HEK293 (cell line): ENCODE data around the gene MAPKAPK3.
"Not testable (repeated sequence)": the region's sequence is repeated elsewhere in the genome, so short reads cannot be mapped to it uniquely, and the experiment has no call there.

ENCODE experiments used
- CTCF ChIP-seq: fragments of 450-650 bp; formaldehyde crosslinking; IDR thresholded peaks from 2 replicates; pipeline ENCODE4 v1.5.1; 2016; ENCODE audit warnings: missing biosample characterization, missing genetic modification characterization
- TCF7L2 ChIP-seq: IDR thresholded peaks from 2 replicates; pipeline ENCODE4 v1.6.1; 2011; ENCODE audit warnings: low read depth, mild to moderate bottlenecking, inconsistent platforms, low read length, moderate library complexity, borderline replicate concordance
- ZBTB1 ChIP-seq: fragments of 450-650 bp; formaldehyde crosslinking; IDR thresholded peaks from 2 replicates; pipeline ENCODE4 v1.5.1; 2016; ENCODE audit warnings: missing biosample characterization, missing genetic modification characterization
- ZNF121 ChIP-seq: fragments of 450-650 bp; formaldehyde crosslinking; IDR thresholded peaks from 2 replicates; pipeline ENCODE4 v1.5.1; 2016; ENCODE audit warnings: missing biosample characterization, missing genetic modification characterization
- ZNF132 ChIP-seq: fragments of 450-650 bp; formaldehyde crosslinking; IDR thresholded peaks from 2 replicates; pipeline ENCODE4 v1.5.1; 2017; ENCODE audit warnings: missing biosample characterization, missing genetic modification characterization, borderline replicate concordance
- ZNF169 ChIP-seq: fragments of 450-650 bp; formaldehyde crosslinking; IDR thresholded peaks from 2 replicates; pipeline ENCODE4 v1.5.1; 2016; ENCODE audit warnings: missing biosample characterization, missing genetic modification characterization
- ZNF549 ChIP-seq: fragments of 450-650 bp; IDR thresholded peaks from 2 replicates; pipeline ENCODE4 v1.5.1; 2018; ENCODE audit warnings: missing biosample characterization, missing genetic modification characterization, mild to moderate bottlenecking, inconsistent platforms, moderate library complexity
- ZNF558 ChIP-seq: fragments of 450-650 bp; formaldehyde crosslinking; IDR thresholded peaks from 2 replicates; pipeline ENCODE4 v1.5.1; 2016; ENCODE audit warnings: missing biosample characterization, missing genetic modification characterization
- ZNF639 ChIP-seq: fragments of 450-650 bp; formaldehyde crosslinking; IDR thresholded peaks from 2 replicates; pipeline ENCODE4 v1.5.1; 2016; ENCODE audit warnings: missing biosample characterization, missing genetic modification characterization
- ZNF701 ChIP-seq: fragments of 450-650 bp; formaldehyde crosslinking; IDR thresholded peaks from 2 replicates; pipeline ENCODE4 v1.5.1; 2016; ENCODE audit warnings: missing biosample characterization, missing genetic modification characterization
- ZNF843 ChIP-seq: fragments of 450-650 bp; formaldehyde crosslinking; IDR thresholded peaks from 2 replicates; pipeline ENCODE4 v1.5.1; 2016; ENCODE audit warnings: missing biosample characterization, missing genetic modification characterization
- ZSCAN23 ChIP-seq: fragments of 450-650 bp; formaldehyde crosslinking; IDR thresholded peaks from 2 replicates; pipeline ENCODE4 v1.5.1; 2016; ENCODE audit warnings: missing biosample characterization, missing genetic modification characterization
- TF ChIP-seq, protein P1 (sequence below): fragments of 450-650 bp; formaldehyde crosslinking; IDR thresholded peaks from 2 replicates; pipeline ENCODE4 v1.5.1; 2016; ENCODE audit warnings: missing biosample characterization, missing genetic modification characterization

DNA sequence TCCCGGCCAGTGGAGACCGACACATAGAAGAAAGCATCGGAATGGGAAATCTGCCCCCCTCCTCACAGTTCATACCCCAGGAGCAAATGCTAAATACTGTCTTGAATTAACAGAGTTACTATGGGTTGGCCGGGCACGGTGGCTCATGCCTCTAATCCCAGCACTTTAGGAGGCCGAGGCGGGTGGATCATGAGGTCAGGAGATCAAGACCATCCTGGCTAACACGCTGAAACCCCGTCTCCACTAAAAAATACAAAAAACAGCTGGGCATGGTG, 48.8 kb downstream of the MAPKAPK3 start:
- TF ChIP-seq ZNF132; ZNF639; ZNF549 (tag by site-specific recombination); CTCF (tag by site-specific recombination); ZNF558; ZNF169 (tag by site-specific recombination); ZNF843 (tag by site-specific recombination); TCF7L2; ZBTB1 (tag by site-specific recombination); ZSCAN23 (tag by site-specific recombination); ZNF121 (tag by site-specific recombination); ZNF701 (tag by site-specific recombination): not testable (repeated sequence)
- TF ChIP-seq, protein P1, sequence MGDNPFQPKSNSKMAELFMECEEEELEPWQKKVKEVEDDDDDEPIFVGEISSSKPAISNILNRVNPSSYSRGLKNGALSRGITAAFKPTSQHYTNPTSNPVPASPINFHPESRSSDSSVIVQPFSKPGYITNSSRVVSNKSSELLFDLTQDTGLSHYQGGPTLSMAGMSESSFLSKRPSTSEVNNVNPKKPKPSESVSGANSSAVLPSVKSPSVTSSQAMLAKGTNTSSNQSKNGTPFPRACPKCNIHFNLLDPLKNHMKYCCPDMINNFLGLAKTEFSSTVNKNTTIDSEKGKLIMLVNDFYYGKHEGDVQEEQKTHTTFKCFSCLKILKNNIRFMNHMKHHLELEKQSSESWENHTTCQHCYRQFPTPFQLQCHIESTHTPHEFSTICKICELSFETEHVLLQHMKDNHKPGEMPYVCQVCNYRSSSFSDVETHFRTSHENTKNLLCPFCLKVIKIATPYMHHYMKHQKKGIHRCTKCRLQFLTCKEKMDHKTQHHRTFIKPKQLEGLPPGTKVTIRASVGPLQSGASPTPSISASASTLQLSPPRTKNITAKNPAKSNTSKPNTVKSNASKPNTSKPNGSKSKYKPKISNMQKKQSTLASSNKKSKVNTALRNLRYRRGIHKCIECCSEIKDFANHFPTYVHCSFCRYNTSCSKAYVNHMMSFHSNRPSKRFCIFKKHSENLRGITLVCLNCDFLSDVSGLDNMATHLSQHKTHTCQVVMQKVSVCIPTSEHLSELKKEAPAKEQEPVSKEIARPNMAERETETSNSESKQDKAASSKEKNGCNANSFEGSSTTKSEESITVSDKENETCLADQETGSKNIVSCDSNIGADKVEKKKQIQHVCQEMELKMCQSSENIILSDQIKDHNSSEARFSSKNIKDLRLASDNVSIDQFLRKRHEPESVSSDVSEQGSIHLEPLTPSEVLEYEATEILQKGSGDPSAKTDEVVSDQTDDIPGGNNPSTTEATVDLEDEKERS (tag by site-specific recombination): not testable (repeated sequence)
